BLaER1 (cell line): ENCODE measurements around the gene MLLT6.

ENCODE experiments used
- H3K27ac ChIP-seq: shearing (Covaris generic); formaldehyde crosslinking; 2 replicates; pipeline ENCODE4 v1.8.1; 2022
- H3K27me3 ChIP-seq: shearing (Covaris generic); formaldehyde crosslinking; 2 replicates; pipeline ENCODE4 v1.8.1; 2022
- H3K36me3 ChIP-seq: shearing (Covaris generic); formaldehyde crosslinking; 2 replicates; pipeline ENCODE4 v1.8.1; 2022
- H3K4me1 ChIP-seq: shearing (Covaris generic); formaldehyde crosslinking; 2 replicates; pipeline ENCODE4 v1.8.1; 2022
- H3K4me2 ChIP-seq: shearing (Covaris generic); formaldehyde crosslinking; 2 replicates; pipeline ENCODE4 v1.8.1; 2022
- H3K4me3 ChIP-seq: shearing (Covaris generic); formaldehyde crosslinking; 2 replicates; pipeline ENCODE4 v1.8.1; 2022
- H3K9ac ChIP-seq: shearing (Covaris generic); formaldehyde crosslinking; 2 replicates; pipeline ENCODE4 v1.8.1; 2022
- H3K9me3 ChIP-seq: shearing (Covaris generic); formaldehyde crosslinking; 2 replicates; pipeline ENCODE4 v1.8.1; 2022
- H4K20me1 ChIP-seq: shearing (Covaris generic); formaldehyde crosslinking; 2 replicates; pipeline ENCODE4 v1.8.1; 2022
- Cebpa-rat ChIP-seq: shearing (Covaris generic); IDR thresholded peaks from 2 replicates; pipeline ENCODE4 v1.8.1; 2022

Gene MLLT6

GRCh38 chr17:38746849-38747462, 41.9 kb downstream of the MLLT6 start:
- Histone ChIP-seq H4K20me1 (peaks cover 37% of the 10 kb centered on the region), H3K27ac (peak overlapping the region; percentile 54), H3K4me1 (peaks cover 84% of the 10 kb centered on the region), H3K36me3 (no peaks in the 10 kb centered on the region), H3K27me3 (peaks cover 44% of the 10 kb centered on the region), H3K4me3 (peak overlapping the region; percentile 80), H3K4me2 (peak overlapping the region; percentile 93), H3K9me3 (no peaks in the 10 kb centered on the region), H3K9ac (peak overlapping the region; percentile 78)
- no peak for TF ChIP-seq Cebpa-rat

DNA sequence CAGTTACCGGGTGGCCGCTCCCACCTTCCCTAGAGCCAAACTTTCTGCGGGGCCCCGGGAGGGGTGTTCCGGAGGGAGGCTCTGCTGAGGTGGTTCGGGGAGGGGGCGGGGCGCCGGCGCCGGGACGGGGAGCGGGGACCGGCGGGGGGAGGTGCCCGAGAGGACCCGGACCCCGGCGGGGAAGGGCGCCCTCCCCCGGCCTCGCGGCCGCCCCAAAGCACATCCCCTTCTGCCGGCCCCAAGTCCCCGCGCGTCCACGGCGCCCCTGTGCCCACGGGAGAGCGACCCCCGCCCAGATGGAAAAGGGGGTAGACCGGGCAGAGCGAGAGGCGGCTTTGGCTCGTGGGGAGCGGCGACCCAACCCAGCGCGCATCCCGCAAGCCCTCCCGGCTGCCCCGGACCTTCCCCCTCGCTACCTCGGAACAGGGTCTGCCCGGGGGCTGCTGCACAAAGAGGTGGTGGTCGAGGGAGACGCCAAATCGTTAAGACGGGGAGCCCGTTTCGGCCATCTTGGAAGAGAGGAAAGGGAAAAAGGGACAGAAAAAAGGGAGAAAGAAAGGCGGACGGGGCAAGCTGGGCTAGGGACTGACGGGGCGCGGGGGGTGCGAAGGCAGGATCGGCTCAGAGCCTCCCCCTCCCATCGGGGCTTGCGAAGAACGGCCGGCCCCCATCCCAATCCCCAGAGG, 42.5 kb downstream of the MLLT6 start:
- Histone ChIP-seq H3K9ac (peak overlapping the region; percentile 78), H3K4me3 (peak overlapping the region; percentile 80), H3K4me2 (peak overlapping the region; percentile 93), H3K36me3 (no peaks in the 10 kb centered on the region), H4K20me1 (peaks cover 31% of the 10 kb centered on the region), H3K27ac (peak overlapping the region; percentile 65), H3K9me3 (no peaks in the 10 kb centered on the region), H3K4me1 (peaks cover 78% of the 10 kb centered on the region), H3K27me3 (peaks cover 44% of the 10 kb centered on the region)
- no peak for TF ChIP-seq Cebpa-rat

- no peak for TF ChIP-seq Cebpa-rat
- Histone ChIP-seq H3K27me3 (peaks cover 44% of the 10 kb centered on the region), H3K9me3 (no peaks in the 10 kb centered on the region), H3K36me3 (no peaks in the 10 kb centered on the region), H3K27ac (peak within 1 kb of the TSS; percentile 65), H3K4me2 (peak within 1 kb of the TSS; percentile 93), H3K4me3 (peak within 1 kb of the TSS; percentile 80), H4K20me1 (peaks cover 35% of the 10 kb centered on the region), H3K4me1 (peaks cover 74% of the 10 kb centered on the region), H3K9ac (peak within 1 kb of the TSS; percentile 78)
Observed at GRCh38 chr17:38748149-38748891, 43.2 kb downstream of the MLLT6 start, which contains the start of gene PCGF2. TSS of gene PCGF2 (minus strand) at chr17:38748336. CDS start at chr17:38740402, 7,934 bp downstream.

DNA sequence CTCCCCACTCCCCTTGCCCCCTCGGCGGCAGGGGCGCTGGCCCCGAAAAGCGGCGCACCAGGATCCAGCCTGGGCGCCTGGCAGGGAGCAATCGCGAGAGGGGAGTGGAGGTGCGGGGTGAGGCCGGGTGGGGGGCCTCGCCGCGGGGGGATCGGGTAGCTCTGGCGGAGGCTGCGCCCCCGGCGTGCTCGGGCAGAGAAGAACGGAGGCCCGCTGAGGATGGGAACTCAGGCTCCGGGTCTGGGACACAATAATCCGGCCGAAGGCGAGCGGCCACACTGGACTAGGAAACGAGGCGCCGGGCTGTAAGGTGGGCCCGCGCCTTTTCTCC, 43.8 kb downstream of the MLLT6 start:
- H3K27me3 ChIP-seq = peaks cover 44% of the 10 kb centered on the region
- TF ChIP-seq Cebpa-rat = no peak
- H3K27ac ChIP-seq = no peak overlapping the region
- H3K4me2 ChIP-seq = peak overlapping the region; percentile 83
- peaks cover 74% of the 10 kb centered on the region for H3K4me1 ChIP-seq
- peak overlapping the region; percentile 64 for H3K4me3 ChIP-seq
- H3K9ac ChIP-seq = 0 out of 2 replicates have a peak overlapping the region, but pooled peaks have one; percentile 19
- peaks cover 40% of the 10 kb centered on the region for H4K20me1 ChIP-seq
- peaks cover 3% of the 10 kb centered on the region for H3K36me3 ChIP-seq
- H3K9me3 ChIP-seq = no peaks in the 10 kb centered on the region

DNA sequence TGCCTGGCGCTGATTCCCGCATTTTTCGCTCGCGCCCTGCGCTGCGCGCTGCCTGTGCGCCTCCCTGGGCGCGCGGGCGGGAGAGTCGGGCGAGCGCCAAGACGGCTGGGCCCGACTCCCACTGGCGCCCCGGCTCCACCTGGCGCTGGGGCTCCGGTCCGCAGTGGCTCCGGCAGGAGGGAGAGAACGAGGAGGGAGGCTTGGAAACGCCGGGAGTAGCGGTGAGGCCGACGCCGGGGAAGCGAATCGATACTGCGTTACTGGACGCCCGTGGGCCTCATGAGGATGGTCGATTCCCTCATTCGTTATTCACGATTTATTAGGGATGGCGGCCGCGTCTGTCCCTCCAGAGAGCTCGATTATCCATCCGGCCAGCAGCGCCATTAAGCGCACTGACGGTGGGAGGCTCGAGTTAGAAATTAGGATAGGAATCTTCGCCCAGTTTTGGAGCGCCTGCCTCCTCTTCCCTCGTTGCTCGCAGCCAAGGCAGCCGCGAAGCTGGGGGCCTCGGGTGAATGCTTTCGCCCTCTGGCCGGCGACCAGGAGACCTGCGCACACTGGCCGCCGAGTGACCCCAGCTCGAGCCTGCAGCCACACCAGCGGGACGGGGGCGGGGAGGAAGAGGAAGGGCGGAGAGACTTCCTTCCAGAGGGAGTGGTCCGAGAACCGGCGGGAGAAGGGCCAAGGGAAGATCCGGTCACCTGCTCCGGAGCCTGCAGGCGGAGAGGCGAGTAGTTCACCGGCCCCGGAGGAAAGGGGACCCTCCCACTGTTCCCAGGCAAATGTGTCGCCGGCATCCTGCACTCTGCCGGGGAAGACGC, 44.4 kb downstream of the MLLT6 start:
- Histone ChIP-seq H3K4me2 (peak overlapping the region; percentile 83), H3K27me3 (peaks cover 44% of the 10 kb centered on the region), H3K36me3 (peaks cover 9% of the 10 kb centered on the region), H3K4me3 (peak overlapping the region; percentile 64), H3K9ac (0 out of 2 replicates have a peak overlapping the region, but pooled peaks have one; percentile 19), H3K9me3 (no peaks in the 10 kb centered on the region), H4K20me1 (peaks cover 45% of the 10 kb centered on the region), H3K4me1 (peaks cover 74% of the 10 kb centered on the region), H3K27ac (no peak overlapping the region)
- TF ChIP-seq Cebpa-rat = no peak

DNA sequence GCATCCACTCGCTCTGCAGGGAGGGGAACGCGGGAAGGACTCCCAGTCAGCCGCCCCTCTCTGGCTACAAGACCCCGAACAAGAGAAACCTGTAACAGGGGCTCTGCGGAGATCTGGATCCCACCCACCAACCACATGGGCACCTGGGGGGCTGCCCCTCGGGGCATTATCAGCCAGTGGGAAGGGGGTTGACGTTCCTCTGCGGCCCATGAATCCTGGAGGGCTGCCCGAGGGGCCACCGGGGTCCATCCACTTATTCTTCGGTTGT, 44.9 kb downstream of the MLLT6 start:
- peak overlapping the region; percentile 64 for H3K4me3 ChIP-seq
- H3K36me3 ChIP-seq = peaks cover 14% of the 10 kb centered on the region
- no peak for TF ChIP-seq Cebpa-rat
- no peak overlapping the region for H3K9ac ChIP-seq
- peaks cover 71% of the 10 kb centered on the region for H3K4me1 ChIP-seq
- peaks cover 50% of the 10 kb centered on the region for H4K20me1 ChIP-seq
- H3K27ac ChIP-seq = no peak overlapping the region
- peaks cover 44% of the 10 kb centered on the region for H3K27me3 ChIP-seq
- no peaks in the 10 kb centered on the region for H3K9me3 ChIP-seq
- H3K4me2 ChIP-seq = peak overlapping the region; percentile 83

DNA sequence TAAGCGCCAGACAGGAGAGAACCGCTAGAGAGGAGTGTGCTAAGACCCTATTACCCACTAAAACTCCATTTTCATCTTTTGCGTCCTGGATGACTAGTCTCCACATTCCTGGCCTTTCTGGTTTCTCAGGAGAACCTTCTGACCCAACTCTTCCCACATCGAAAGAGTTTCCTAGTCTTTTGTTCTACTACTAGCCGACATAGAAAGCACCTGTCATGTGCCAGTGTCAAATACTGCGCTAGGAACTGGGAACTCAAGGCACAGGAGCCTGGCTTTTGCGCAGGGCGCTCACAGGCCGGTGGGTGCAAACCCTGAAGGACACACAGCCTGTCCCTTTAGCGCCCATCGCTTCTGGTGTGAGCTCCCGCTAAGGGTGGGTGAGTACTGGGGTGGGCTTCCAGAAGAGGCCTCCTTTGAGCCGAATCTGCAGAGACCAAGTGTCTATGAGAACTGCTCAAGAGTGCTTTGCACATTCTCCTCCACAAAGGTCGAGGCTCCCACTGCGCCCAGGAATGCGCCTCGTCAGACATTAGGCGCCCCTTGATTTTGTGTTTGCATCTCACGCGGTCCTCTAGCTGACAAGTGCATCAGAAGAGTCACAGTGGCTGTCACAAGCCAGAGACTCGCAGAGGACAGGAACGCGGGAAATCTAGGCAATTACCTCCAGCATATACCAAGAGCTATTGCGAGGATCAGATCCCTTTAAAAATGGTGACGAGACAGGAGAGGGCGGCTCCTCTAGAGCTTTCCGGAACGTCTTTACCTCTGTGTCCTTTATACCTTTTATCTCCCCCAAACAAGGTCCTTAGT, 45.4 kb downstream of the MLLT6 start:
- Histone ChIP-seq H3K9ac (no peak overlapping the region), H3K4me1 (peaks cover 65% of the 10 kb centered on the region), H4K20me1 (peaks cover 51% of the 10 kb centered on the region), H3K27me3 (peaks cover 44% of the 10 kb centered on the region), H3K27ac (no peak overlapping the region), H3K9me3 (no peaks in the 10 kb centered on the region), H3K4me2 (peak overlapping the region; percentile 83), H3K4me3 (peak overlapping the region; percentile 94), H3K36me3 (peaks cover 19% of the 10 kb centered on the region)
- no peak for TF ChIP-seq Cebpa-rat

GRCh38 chr17:38751144-38751807, 46.2 kb downstream of the MLLT6 start:
- Histone ChIP-seq H4K20me1 (peaks cover 51% of the 10 kb centered on the region), H3K4me3 (peak overlapping the region; percentile 94), H3K9me3 (no peaks in the 10 kb centered on the region), H3K27me3 (peaks cover 44% of the 10 kb centered on the region), H3K27ac (no peak overlapping the region), H3K36me3 (peaks cover 27% of the 10 kb centered on the region), H3K4me2 (peak overlapping the region; percentile 83), H3K4me1 (peaks cover 58% of the 10 kb centered on the region), H3K9ac (no peak overlapping the region)
- TF ChIP-seq Cebpa-rat = no peak
